H9 (cell line): ENCODE data around the gene PTPRQ. TPM values are rescaled to one million over a fixed set of nuclear protein-coding genes. Genes with fewer than 3 reads are reported as not detected.

ENCODE experiments used
- DNase-seq: peaks from one replicate; pipeline ENCODE4 v3.0.0-alpha.2; 2017
- H2AFZ ChIP-seq: one replicate; pipeline ENCODE4 v1.6.1; 2013; ENCODE audit warnings: mild to moderate bottlenecking, low read length, control low read depth, moderate library complexity
- H2AK5ac ChIP-seq: 2 replicates; pipeline ENCODE4 v1.6.1; 2013; ENCODE audit warnings: low read length, control low read depth, mixed read lengths; ENCODE audit not compliant: insufficient read length
- H2BK120ac ChIP-seq: one replicate; pipeline ENCODE4 v1.6.1; 2013; ENCODE audit warnings: low read depth, mild to moderate bottlenecking, low read length, control low read depth, inconsistent platforms; ENCODE audit not compliant: poor library complexity, severe bottlenecking
- H2BK12ac ChIP-seq: 2 replicates; pipeline ENCODE4 v1.6.1; 2013; ENCODE audit warnings: low read length, control low read depth, mixed read lengths, low read depth; ENCODE audit not compliant: insufficient read length
- H2BK15ac ChIP-seq: 2 replicates; pipeline ENCODE4 v1.6.1; 2013; ENCODE audit warnings: low read depth, low read length, control low read depth
- H2BK20ac ChIP-seq: one replicate; pipeline ENCODE4 v1.6.1; 2013; ENCODE audit warnings: low read depth, mild to moderate bottlenecking, low read length, control low read depth, inconsistent platforms; ENCODE audit not compliant: poor library complexity, severe bottlenecking
- H2BK5ac ChIP-seq: 2 replicates; pipeline ENCODE4 v1.6.1; 2013; ENCODE audit warnings: low read length, control low read depth, mixed read lengths; ENCODE audit not compliant: insufficient read length
- H3K14ac ChIP-seq: 2 replicates; pipeline ENCODE4 v1.6.1; 2013; ENCODE audit warnings: low read length, control low read depth; ENCODE audit not compliant: insufficient read depth
- H3K18ac ChIP-seq: 2 replicates; pipeline ENCODE4 v1.6.1; 2013; ENCODE audit warnings: low read depth, mild to moderate bottlenecking, mixed read lengths, low read length, control low read depth; ENCODE audit not compliant: insufficient read length
- H3K23ac ChIP-seq: 2 replicates; pipeline ENCODE4 v1.6.1; 2013; ENCODE audit warnings: low read length, control low read depth, mixed read lengths, low read depth; ENCODE audit not compliant: insufficient read length
- H3K23me2 ChIP-seq: 2 replicates; pipeline ENCODE4 v1.6.1; 2013; ENCODE audit warnings: low read depth, mild to moderate bottlenecking, mixed read lengths, low read length, control low read depth; ENCODE audit not compliant: insufficient read length, poor library complexity, severe bottlenecking
- H3K27ac ChIP-seq: 2 replicates; pipeline ENCODE4 v1.5.1; 2013; ENCODE audit warnings: low read length, control low read depth, mixed read lengths, low read depth; ENCODE audit not compliant: insufficient read length
- H3K27me3 ChIP-seq: 2 replicates; pipeline ENCODE4 v1.6.1; 2013; ENCODE audit warnings: low read length, control low read depth, inconsistent platforms; ENCODE audit not compliant: insufficient read depth
- H3K4ac ChIP-seq: 2 replicates; pipeline ENCODE4 v1.6.1; 2013; ENCODE audit warnings: low read depth, mild to moderate bottlenecking, control low read depth, inconsistent platforms, low read length, moderate library complexity
- H3K4me1 ChIP-seq: 2 replicates; pipeline ENCODE4 v1.6.1; 2013; ENCODE audit warnings: low read length, control low read depth, inconsistent platforms; ENCODE audit not compliant: insufficient read depth
- H3K4me2 ChIP-seq: 2 replicates; pipeline ENCODE4 v1.6.1; 2013; ENCODE audit warnings: low read length, control low read depth, mixed read lengths; ENCODE audit not compliant: insufficient read length, insufficient read depth
- H3K56ac ChIP-seq: 2 replicates; pipeline ENCODE4 v1.6.1; 2013; ENCODE audit warnings: low read depth, mild to moderate bottlenecking, mixed read lengths, low read length, control low read depth; ENCODE audit not compliant: insufficient read length
- H3K79me1 ChIP-seq: 2 replicates; pipeline ENCODE4 v1.6.1; 2013; ENCODE audit warnings: low read depth, mild to moderate bottlenecking, moderate library complexity, low read length, control low read depth, inconsistent platforms; ENCODE audit not compliant: insufficient read depth, poor library complexity, severe bottlenecking
- H3K79me2 ChIP-seq: 2 replicates; pipeline ENCODE4 v1.6.1; 2013; ENCODE audit warnings: low read length, control low read depth, inconsistent platforms; ENCODE audit not compliant: insufficient read depth
- H3K9ac ChIP-seq: 2 replicates; pipeline ENCODE4 v1.6.1; 2013; ENCODE audit warnings: low read length, control low read depth, mixed read lengths; ENCODE audit not compliant: insufficient read length; ENCODE audit errors: extremely low read depth
- H3K9me3 ChIP-seq: one replicate; pipeline ENCODE4 v1.6.1; 2013; ENCODE audit warnings: low read depth, low read length, inconsistent platforms; ENCODE audit not compliant: control insufficient read depth
- H3T11ph ChIP-seq: one replicate; pipeline ENCODE4 v1.6.1; 2013; ENCODE audit warnings: mild to moderate bottlenecking, low read length, control low read depth, inconsistent platforms
- H4K20me1 ChIP-seq: one replicate; pipeline ENCODE4 v1.6.1; 2013; ENCODE audit not compliant: control insufficient read depth, insufficient read length, insufficient read depth
- H4K5ac ChIP-seq: 2 replicates; pipeline ENCODE4 v1.6.1; 2013; ENCODE audit warnings: low read depth, mild to moderate bottlenecking, mixed read lengths, low read length, control low read depth; ENCODE audit not compliant: insufficient read length
- H4K8ac ChIP-seq: replicated peaks from 2 replicates; pipeline ENCODE4 v1.6.1; 2013; ENCODE audit warnings: low read length, control low read depth, mixed read lengths, low read depth; ENCODE audit not compliant: insufficient read length
- H4K91ac ChIP-seq: 2 replicates; pipeline ENCODE4 v1.6.1; 2013; ENCODE audit warnings: low read depth, mild to moderate bottlenecking, moderate library complexity, mixed read lengths, low read length, control low read depth; ENCODE audit not compliant: insufficient read length
- H3K27ac Mint-ChIP-seq, 3 experiments: 2 replicates in 2 of 3; 3 replicates in 1 of 3; pipeline ENCODE4 v1.8.0; 2020 to 2021; ENCODE audit warnings: mixed read lengths in 3 of 3, mild to moderate bottlenecking in 1 of 3, moderate library complexity in 1 of 3
- H3K27me3 Mint-ChIP-seq: 2 replicates; pipeline ENCODE4 v1.8.0; 2021; ENCODE audit warnings: low read depth, mild to moderate bottlenecking, moderate library complexity, mixed read lengths
- H3K36me3 Mint-ChIP-seq, 3 experiments: 2 replicates in 2 of 3; 3 replicates in 1 of 3; pipeline ENCODE4 v1.8.0; 2020 to 2021; ENCODE audit warnings: low read depth in 3 of 3, mixed read lengths in 3 of 3; ENCODE audit not compliant: insufficient read depth in 1 of 3
- H3K4me1 Mint-ChIP-seq, 2 experiments: 2 replicates each; pipeline ENCODE4 v1.8.0; 2020; ENCODE audit warnings: mixed read lengths in 2 of 2
- H3K4me3 Mint-ChIP-seq, 2 experiments: 2 replicates in 1 of 2; 3 replicates in 1 of 2; pipeline ENCODE4 v1.8.0; 2020 to 2021; ENCODE audit warnings: mild to moderate bottlenecking in 2 of 2, mixed read lengths in 2 of 2, moderate library complexity in 1 of 2
- H3K9me3 Mint-ChIP-seq, 2 experiments: 2 replicates in 1 of 2; 3 replicates in 1 of 2; pipeline ENCODE4 v1.8.0; 2020; ENCODE audit warnings: mild to moderate bottlenecking in 2 of 2, mixed read lengths in 2 of 2, moderate library complexity in 1 of 2
- WGBS: extraction: QIAGEN DNeasy Blood & Tissue Kit; methylation state at CpG from one replicate; pipeline ENCODE4 v1.1.7; 2013; ENCODE audit warnings: missing lambda C conversion rate, low lambda C conversion rate, mixed read lengths; ENCODE audit not compliant: insufficient read length; ENCODE audit errors: extremely low coverage; 5-methylcytosine and 5-hydroxymethylcytosine counted together
- total RNA-seq: library from RNA; stranded (reverse); gene quantifications from 2 replicates; pipeline ENCODE4 v1.2.1, GENCODE V29; 2021
- TF ChIP-seq, protein P1 (sequence below): fragments of 200-600 bp; sonication (generic); conservative IDR thresholded peaks from 3 replicates; pipeline ENCODE4 v1.8.0; 2021; ENCODE audit warnings: antibody characterized with exemption, mild to moderate bottlenecking

The PTPRQ gene
- total RNA-seq, 1 experiment from 2014 or later, result not detected

DNA sequence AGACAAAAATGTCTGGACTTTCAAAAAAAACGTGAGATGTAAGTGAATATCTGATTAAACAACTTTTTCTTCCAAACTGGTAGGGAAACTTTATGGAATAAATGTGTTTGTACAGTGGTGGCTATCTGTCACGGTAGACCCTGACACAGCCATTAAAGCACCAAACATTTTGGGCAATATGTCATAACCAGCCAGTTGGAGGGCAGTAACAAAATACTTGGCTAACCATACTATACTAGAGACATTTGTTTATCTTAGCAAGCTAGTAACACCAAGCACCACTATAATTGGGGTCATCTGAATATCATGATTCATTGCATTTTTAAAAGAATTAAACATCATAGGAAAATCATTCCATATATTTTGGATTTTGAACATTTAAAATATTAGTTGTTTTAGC, 257.4 kb downstream of the PTPRQ start:
- peaks cover 53% of the 10 kb centered on the region for H3K27me3 Mint-ChIP-seq
- TF ChIP-seq, protein P1, sequence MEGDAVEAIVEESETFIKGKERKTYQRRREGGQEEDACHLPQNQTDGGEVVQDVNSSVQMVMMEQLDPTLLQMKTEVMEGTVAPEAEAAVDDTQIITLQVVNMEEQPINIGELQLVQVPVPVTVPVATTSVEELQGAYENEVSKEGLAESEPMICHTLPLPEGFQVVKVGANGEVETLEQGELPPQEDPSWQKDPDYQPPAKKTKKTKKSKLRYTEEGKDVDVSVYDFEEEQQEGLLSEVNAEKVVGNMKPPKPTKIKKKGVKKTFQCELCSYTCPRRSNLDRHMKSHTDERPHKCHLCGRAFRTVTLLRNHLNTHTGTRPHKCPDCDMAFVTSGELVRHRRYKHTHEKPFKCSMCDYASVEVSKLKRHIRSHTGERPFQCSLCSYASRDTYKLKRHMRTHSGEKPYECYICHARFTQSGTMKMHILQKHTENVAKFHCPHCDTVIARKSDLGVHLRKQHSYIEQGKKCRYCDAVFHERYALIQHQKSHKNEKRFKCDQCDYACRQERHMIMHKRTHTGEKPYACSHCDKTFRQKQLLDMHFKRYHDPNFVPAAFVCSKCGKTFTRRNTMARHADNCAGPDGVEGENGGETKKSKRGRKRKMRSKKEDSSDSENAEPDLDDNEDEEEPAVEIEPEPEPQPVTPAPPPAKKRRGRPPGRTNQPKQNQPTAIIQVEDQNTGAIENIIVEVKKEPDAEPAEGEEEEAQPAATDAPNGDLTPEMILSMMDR, result no peak
- Histone ChIP-seq H3K9me3 (no peaks in the 10 kb centered on the region), H3K56ac (no peak overlapping the region), H2BK5ac (no peak overlapping the region), H3K23me2 (no peaks in the 10 kb centered on the region), H3K4ac (no peak overlapping the region), H3K79me1 (no peaks in the 10 kb centered on the region), H3K9ac (no peak overlapping the region), H2AFZ (no peak overlapping the region), H3K27me3 (peaks cover 7% of the 10 kb centered on the region; the same call in 1 of the 2 replicates), H4K20me1 (no peaks in the 10 kb centered on the region), H3K18ac (no peak overlapping the region), H3T11ph (no peak overlapping the region), H4K5ac (no peak overlapping the region), H2BK20ac (no peak overlapping the region), H4K91ac (no peak overlapping the region), H3K14ac (no peak overlapping the region), H3K4me1 (no peaks in the 10 kb centered on the region; the same call in 1 of the 2 replicates), H2BK12ac (no peak overlapping the region), H2BK15ac (no peak overlapping the region), H3K4me2 (no peak overlapping the region), H4K8ac (no peak overlapping the region), H3K79me2 (no peaks in the 10 kb centered on the region), H3K27ac (no peak overlapping the region), H3K23ac (no peak overlapping the region), H2BK120ac (no peak overlapping the region), H2AK5ac (no peak overlapping the region)
- no CpG with 5 or more reads among the region's 2 CpGs for WGBS
- H3K36me3 Mint-ChIP-seq, result no peaks in the 10 kb centered on the region
- H3K4me3 Mint-ChIP-seq, result no peak overlapping the region
- DNase-seq, result no peak
- H3K27ac Mint-ChIP-seq, result no peak overlapping the region
- peaks cover 19 to 26% of the 10 kb centered on the region in 2 experiments for H3K4me1 Mint-ChIP-seq
- no peaks in the 10 kb centered on the region for H3K9me3 Mint-ChIP-seq
